ENCODE data around the gene ZNF423.

DNA sequence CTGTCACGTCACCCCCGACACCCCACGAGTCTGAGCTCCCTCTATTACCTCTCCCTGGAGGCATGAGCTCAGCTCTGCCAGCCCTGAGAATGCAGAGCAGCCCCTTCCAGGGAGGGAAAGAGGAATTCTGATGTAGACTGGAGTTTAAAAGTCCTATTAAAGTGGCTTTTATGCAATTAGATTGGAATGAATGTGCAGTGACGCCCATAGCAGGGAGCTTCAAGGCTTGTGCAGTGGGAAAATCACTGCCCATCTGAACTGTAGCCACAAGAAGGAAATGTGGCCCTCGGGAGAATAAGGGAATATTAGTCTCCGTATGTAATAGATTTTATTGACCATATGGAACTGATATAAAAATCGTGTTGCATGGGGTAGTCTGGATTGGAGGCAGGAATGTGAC is 66.9 kb downstream of the ZNF423 start:
- TF ChIP-seq SPI1 (IDR thresholded peaks at IDR 0.05; ENCODE audit: low read depth, low read length) (no peak), POLR2AphosphoS5 (IDR thresholded peaks at IDR 0.05; ENCODE audit: low read depth, low read length) (no peak), POLR2A (IDR thresholded peaks at IDR 0.05; ENCODE audit: low read depth, low read length) (no peak)

Data from GM12891 (cell line).